Activated CD4-positive, alpha-beta T cell treated with anti-CD3 and anti-CD28 coated beads, Interleukin-10, Interleukin-2, amounts not matched to agents 100 ng/mL and 50 ng/mL, durations not matched to agents 16 hours and 8 hours (primary cell): ENCODE results near the gene GEMIN4.
"Not testable (repeated sequence)": the region's sequence is repeated elsewhere in the genome, so short reads cannot be mapped to it uniquely, and the experiment has no call there.

Source experiments
- DNase-seq: peaks from one replicate; pipeline ENCODE4 v3.0.0-alpha.2; 2020

The GEMIN4 gene

DNA sequence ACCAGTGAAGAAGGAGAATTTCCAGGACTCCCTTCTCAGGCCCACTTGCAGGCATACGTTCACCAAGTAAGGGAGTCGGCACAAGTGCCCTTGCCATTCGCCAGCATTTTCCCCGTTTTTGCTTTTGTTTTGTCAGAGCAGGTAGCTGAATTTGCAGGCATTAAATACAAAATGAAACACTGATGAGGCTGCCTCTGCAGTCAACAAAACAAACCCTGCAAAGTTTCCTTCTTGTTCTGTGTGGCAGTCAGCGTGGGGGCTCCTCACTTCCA lies 22.2 kb upstream of the GEMIN4 start:
- DNase-seq: no peak

DNA sequence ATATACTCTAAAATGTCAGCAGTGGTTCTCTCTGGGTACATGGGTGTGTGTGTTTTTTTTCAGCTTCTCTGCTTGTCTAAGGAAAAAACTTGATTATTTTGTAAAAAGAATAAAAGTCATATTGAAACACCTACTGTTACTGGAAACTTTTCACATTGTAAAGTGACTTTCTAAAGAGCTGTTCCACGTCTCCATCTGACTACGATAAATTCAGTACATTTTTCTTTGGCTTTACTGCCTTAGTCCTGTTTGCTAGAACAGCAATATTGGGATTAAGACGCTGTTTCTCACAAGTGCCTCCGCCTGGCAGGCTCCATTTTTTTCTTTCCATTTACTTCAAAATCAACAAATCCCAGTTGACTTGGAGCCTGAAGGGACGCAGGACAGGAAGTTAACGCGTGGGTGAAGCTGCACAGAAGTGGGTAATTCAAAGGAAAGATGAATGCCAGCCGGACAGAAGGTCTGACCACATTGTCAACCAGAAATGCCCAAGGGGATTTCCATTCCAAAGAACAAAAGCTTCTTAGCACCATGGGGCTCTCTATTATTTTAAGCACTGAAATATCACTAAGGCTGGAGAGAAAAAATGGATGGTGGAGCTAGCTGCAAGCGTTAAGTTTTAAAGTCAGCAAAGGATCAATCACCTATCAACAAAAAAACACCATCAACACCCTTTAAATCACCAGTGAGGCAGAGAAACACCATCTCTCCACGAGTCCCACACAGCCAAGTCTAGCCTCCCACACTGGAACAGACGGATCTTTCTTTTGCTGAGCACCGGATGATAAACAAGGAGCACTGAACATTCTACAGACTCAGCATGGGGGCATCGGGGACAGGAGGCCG lies 21.6 kb upstream of the GEMIN4 start:
- peak; percentile 57 for DNase-seq

DNA sequence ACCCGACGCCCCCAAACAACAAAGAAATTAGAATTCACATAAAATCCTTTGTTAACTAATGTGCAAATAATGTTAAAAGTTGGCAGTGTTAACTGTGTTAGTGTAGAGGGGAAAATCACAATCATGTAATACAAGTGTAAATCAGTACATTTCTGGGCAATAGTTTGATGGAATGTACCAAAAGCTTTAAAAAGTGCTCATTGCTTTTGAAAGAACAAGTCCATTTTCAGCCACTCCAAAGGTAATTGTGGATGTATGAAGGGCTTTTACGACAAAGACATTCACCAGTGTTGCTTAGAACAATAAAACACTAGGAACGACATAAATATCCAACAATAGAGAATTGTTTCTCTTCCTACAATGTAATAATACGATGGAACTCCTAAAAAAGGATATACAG lies 21.0 kb upstream of the GEMIN4 start:
- no peak for DNase-seq

DNA sequence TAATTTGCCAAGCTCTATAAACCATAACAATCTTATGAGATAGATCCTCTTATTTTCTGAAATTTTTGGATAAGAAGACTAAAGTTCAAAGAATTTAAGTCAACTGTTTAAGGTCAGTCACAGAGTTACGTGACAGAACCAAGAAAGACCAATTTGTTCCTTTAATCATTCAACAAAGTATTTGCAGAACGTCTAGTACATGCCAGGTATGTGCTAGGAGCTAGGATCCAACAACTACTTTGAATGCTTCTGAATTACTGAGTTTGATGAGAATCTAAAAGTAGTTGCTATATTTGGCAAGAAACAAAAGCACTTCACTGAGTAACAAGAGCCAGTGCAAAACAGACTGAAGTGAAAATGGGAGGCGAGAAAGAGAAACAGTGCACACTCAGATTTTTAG lies 15.0 kb upstream of the GEMIN4 start:
- no peak for DNase-seq

DNA sequence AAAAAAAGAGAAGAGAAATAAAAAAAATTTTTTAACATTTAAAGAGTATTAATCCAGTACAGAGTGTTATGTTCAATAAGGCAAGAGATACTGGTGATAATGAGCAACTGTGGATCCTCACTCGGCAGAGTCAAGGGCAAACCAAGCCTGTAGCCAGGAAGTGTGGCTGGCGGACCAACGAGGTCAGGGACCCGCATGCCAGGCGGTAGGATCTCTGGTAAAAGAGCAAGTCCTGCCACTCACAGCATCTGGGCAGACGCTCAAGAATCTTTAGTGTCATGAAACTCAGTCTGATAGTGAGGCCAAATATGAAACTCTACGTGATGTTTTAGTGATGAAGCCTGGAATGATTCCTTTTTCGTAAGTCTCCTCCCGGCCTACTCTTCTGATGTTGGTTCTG lies 8.3 kb upstream of the GEMIN4 start:
- DNase-seq: no peak

DNA sequence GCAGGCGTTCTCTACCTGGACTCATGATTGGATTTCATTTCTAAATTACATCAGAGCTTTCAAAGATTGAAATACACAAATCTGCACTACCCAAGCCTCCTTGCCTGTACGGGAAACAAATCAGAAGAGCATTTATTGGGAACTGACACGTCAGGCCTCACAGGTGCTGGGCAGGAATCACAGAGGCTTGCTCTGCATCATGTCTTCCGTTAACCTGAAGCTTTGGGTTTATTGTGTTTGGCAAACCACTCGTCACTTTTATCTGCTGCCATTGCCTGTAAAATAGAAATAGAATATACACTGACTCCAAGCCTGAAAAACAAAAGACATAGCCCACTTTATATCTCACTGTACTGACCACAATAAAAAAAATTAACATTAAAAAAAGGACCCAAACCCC lies 7.9 kb upstream of the GEMIN4 start:
- DNase-seq: no peak

DNA sequence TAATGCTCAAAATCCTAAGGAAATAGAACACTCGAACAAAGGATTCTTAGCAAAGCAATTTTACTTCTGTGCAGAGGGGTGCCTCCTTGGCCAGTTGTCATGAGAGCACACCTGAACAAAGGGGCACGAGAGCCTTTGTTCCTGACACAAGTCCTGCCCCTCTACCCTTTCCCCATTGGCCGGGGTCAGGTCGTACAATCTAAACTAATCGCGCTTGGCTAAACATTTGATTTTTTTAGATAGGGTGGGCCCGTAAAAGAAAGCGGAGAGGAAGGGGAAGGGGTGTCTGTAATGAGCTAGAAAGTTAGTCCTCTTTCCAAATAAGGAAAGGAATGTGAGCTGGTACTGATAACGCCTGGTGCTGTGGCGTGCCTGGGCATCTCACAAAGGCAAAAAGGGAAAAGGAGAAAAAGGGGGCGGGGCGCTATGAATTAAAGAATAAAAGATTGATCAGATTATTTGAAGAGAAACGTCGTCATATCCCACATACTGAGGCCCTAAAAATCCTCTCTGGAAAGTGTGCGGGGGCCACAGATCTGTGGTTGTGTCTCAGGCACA lies 4.0 kb upstream of the GEMIN4 start:
- DNase-seq: not testable (repeated sequence)

DNA sequence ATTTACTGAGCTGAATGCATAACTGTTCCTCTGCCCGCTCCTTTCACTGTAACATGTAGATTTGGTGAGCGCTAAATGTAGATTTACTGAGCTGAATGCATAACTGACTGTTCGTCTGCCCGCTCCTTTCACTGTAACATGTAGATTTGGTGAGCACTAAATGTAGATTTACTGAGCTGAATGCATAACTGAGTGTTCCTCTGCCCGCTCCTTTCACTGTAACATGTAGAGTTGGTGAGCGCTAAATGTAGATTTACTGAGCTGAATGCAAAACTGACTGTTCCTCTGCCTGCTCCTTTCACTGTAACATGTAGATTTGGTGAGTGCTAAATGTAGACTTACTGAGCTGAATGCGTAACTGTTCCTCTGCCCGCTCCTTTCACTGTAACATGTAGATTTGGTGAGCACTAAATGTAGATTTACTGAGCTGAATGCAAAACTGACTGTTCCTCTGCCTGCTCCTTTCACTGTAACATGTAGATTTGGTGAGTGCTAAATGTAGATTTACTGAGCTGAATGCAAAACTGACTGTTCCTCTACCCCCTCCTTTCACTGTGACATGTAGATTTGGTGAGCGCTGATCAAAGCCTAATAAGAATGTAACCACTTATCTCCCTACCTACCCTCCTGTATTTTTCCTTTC lies 3.4 kb upstream of the GEMIN4 start:
- DNase-seq: not testable (repeated sequence)

DNA sequence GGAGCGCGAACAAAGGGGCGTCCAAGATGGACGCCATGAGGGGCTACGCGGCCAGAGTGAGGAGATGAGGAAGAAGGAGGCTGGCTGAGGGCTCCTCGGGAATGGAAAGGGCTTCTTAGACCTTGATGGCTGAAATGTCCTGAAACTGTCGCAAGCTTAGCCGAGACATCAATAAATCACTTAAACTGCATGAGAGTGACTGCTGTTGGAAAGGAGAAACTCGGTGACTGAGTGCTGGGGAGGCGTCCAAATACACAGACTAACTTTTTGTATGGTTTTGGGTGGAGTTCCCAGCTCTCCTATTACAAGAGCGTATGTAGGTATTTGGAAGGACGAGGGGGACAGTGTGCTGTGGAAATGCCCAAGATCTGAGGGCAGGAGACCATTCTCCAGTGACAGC lies 1.4 kb upstream of the GEMIN4 start:
- no peak for DNase-seq

DNA sequence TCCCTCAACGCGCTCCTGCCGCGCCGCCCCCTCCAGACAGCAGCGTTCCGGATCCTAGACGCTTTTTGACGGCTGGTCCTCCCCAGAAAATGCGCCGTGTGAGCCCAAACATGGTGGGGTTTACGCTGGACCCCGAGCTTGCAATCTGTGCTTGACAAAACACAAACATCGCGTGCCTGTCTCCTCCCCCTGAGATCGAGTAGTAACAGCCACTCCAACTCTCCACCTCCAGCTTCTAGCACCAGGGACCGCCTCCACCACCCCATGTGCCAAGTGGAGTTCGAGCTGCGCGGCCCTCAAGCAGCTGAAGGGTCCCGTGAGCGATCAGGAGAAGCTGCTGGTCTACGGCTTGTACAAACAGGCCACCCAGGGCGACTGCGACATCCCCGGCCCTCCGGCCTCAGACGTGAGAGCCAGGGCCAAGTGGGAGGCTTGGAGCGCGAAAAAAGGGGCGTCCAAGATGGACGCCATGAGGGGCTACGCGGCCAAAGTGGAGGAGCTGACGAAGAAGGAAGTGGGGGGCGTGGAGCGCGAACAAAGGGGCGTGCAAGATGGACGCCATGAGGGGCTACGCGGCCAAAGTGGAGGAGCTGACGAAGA lies 656 bp upstream of the GEMIN4 start:
- no peak for DNase-seq

DNA sequence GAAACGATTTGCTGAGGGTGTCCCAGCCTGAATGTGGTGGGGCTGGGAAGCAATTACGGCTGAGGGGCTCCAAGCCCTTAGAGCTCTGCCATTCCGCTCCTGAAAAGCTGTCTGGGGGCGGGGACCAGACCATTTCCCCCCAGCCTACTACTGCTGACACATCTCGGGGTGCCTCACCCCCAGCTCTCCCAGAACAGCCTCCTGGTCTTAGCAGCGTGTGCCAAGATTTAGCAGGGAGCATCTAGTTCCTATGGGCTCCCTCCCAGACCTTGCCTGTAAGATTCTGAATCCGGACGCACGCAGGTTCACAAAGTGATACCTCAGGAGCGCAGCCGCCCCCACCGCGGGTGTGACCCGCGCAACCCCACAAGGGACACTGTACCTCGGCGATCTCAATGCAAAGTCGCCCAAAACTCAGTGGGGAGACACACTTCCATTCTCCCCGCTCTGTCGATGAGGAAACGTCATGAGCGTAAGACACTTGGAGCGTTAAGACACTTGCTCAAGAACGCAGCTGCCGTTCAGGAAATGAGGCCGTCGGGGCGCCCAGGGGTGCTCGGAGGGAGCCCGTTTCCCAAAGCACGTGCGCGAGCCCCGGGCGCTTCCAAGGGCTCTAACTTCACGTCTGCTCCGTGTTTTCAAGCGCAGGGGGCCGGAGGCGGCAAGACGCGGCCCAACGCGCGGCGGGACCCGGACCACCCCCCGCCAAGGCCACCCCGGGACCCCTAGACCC lies 629 bp downstream of the GEMIN4 start:
- DNase-seq: peak; percentile 66

DNA sequence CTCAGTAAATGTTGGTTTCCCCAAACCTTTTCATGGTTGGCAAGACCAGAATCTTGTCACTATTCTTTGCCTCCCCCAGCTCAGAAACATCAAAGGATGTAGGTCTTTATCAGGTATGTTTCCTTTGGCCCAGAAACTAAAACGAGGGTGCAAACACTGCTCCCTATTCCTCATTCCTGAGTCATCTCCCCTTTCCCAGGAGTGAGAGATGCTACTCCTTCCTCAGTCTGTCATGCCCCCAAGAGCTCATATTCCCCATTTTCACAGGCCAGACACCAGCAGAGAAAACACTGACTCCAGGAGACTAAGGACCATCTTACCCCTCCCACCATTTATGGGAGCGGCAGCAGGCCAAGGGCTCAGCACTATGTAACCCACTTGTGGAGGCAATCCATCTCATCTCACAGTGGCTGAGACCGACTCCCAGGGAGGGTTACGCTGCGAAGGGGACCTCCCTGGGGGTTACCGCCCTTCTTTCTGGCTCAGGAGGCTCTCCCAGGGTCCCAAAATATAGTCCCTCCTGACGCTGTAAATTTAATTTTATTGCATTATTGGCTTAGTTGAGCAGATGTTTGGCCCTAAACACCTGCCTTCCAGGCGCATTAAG lies 1.5 kb downstream of the GEMIN4 start:
- DNase-seq: no peak

DNA sequence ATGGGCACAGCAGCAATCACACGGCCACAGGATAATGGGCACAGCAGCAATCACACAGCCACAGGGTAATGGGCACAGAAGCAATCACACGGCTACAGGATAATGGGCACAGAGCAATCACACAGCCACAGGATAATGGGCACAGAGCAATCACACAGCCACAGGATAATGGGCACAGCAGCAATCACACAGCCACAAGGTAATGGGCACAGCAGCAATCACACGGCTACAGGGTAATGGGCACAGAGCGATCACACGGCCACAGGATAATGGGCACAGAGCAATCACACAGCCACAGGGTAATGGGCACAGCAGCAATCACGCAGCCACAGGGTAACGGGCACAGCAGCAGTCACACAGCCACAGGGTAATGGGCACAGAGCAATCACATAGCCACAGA lies 2.7 kb downstream of the GEMIN4 start:
- not testable (repeated sequence) for DNase-seq

DNA sequence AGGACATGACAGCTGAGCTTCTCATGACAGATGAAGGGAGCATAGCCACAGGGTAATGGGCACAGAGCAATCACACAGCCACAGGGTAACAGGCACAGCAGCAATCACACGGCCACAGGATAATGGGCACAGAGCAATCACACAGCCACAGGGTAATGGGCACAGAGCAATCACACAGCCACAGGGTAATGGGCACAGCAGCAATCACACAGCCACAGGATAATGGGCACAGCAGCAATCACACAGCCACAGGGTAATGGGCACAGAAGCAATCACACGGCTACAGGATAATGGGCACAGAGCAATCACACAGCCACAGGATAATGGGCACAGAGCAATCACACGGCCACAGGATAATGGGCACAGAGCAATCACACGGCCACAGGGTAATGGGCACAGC lies 3.5 kb downstream of the GEMIN4 start:
- DNase-seq: not testable (repeated sequence)

DNA sequence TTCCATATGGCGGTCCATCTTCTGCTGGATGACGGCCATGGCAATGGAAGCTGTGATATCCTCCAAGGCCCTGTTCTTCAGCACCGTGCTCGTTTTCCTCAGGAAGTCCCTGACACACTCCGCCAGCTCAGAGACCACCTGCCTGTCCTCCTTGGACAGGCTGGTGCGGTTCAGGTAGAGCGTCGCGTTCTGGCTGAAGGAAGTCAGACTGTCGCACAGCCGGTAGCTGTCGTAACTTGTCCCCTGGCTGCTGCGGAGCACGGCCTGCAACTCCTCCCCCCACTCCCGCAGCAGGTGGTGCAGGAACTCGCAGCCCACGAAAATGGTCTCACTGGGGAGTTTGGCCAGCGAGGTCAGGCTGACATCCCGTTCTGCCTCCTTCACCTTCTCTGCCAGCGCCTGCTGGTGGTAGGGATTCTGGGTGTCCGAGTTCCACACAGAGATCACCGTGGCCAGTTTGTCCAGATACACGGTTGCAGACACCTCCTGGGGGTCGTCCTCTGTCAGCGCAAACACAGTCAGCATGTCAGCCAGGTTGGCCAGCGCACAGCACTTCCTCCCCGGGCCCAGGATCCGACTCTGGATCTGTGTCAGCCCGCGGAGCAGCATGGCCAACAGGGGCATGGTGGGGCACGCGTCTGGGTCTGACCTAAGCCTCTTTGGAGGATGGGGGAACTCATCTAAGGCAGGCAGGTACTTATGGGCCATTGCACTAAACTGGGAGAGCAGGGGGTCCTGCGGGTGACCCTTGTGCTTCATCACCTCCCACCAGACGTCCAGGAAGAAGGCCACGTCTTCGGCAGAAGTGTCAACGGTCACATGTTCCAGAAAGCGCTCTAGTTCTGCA lies 5.1 kb downstream of the GEMIN4 start:
- DNase-seq: no peak

DNA sequence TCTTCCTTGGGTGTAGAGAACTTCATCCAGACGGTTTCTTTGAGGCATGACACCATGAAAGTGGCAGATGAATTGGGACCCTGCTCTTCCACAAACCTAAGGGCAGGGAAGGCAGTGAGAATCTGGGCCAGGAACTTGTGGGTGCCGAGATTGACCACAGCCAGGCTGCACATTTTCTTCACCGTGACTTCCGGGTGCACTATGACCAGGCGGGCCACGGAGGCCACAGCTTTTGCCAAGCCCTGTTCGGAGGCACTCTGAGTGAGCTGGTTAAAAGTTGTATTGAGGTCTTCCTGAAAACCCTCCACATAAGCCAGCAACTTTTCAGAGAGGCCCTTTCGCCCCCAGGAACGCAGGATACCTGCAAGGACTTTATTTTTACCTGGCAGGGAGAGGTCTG lies 5.9 kb downstream of the GEMIN4 start:
- DNase-seq: no peak

DNA sequence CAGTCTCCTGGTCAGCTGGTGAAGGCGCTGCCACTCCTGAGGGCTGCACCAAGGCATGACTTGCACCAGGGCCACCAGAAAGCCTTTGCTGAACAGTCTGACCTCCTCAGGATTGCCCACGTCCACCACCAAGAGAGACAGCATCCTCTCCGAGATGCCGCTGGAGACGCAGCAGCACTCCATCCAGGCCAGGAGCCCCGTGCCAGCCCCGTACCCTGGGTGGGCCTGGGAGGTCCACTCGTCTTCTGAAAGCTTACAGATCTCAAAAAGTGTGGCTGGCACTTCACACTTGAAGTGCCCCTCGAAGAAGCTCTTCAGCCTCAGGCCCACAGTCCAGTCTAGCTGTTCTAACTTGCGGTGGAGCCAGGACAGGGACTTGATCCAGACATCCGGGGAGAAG lies 6.7 kb downstream of the GEMIN4 start:
- DNase-seq: no peak

DNA sequence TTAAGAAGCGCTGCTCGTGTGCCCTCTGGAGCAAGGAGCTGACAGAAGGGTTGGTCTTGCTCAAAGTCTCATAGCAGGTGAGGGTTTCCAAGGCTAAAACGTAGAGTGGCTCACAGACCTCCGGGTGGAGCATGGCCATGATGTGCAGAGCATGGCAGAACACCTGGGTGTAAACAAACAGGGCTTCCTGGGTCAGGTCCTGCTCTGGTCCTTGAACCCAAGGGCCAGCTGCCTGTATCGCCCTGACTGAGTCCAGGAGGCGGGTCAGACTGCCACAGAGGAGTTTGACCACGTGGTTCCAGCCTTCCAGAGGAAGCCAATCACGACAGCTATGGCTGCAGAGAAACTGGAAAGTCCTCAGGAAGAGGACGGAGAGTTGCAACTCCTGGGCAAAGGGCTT lies 7.1 kb downstream of the GEMIN4 start:
- DNase-seq: no peak

DNA sequence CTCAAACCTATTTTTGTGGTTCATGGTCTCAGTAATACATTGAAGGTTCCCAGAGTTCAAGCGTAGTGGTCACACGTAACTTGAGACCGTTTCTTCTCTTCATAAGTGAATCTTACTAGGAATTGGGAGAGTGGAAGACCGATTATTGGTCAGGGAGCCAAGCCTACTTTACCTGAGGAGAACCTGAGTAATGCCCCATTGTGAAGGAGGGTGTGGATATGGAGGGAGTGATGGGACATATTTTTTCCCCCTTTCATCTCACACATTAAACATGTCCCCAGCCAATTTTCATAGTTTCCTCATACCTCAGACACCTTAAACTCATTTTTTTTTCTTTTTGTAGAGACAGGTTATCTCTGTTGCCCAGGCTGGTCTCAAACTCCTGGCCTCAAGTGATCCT lies 8.9 kb downstream of the GEMIN4 start:
- no peak for DNase-seq

DNA sequence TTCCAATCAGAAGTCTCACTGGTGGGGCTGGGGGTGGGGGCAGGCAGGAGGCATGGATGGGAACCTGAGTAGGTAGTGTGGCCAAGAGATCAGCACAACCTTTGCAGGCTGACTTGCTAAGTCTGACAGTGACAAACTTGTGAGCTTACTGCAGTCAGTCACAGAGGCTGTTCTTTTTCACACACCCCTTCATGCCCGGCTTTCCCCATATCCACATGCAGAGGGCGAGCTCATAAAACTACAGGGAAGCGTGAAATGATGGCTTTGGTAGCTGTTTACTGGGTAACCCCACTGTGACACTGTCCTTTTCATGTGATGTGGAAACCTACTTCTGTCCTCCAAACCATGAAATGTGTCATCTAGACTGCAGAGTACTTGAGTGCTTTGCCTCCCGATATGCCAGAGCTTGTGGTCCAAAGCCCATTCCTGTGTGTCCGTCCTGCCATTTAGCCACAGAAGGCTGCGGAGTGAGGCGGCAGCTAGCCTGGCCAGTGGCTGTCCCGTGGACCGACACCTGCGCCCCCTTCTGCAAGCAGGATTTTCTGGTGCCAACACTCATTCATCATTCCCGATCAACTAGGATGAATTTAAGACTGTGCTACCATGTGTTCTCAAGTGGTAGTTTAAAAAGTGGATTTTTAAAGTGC lies 9.8 kb downstream of the GEMIN4 start:
- no peak for DNase-seq

DNA sequence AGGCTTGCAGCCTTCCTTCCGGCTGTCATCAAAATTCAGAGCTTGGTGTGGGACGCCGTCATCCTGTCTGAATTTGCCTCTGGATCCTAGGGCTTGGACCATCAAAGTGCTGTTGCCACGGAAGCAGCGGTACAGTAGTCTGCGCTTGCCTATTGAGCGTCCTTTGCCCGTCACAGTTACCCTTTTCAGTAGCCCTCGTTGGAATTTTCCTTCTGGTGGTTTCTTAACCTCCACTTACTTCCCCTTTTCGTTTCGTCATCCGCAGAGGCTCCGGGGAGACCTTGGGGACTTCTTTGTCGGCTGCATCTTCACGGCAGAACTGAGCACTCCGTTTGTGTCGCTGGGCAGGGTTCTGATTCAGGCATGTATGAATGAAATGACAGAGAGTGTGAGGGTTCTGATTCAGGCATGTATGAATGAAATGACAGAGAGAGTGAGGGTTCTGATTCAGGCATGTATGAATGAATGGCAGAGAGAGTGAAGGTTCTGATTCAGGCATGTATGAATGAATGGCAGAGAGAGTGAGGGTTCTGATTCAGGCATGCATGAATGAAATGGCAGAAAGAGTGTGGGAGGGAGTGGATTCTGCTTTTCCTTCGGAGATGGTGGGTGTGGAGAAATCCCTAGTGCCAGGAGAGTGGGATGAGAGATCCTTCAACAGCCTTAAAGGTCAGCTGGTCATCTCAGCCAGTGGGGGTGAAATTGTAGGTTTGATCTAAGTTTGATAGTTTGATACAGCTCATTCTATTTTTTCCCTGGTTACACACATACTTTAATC lies 11.6 kb downstream of the GEMIN4 start:
- peak; percentile 55 for DNase-seq
